AG04450 (cell line): ENCODE results near the gene ADAMTSL1. TPM values are rescaled to one million over a fixed set of nuclear protein-coding genes. Genes with fewer than 3 reads are reported as not detected.

Experiments
- CTCF ChIA-PET: fragments of 300-600, 350-600 bp; formaldehyde crosslinking; extraction: SDS; loops from one replicate; lab custom pipeline; 2022; ENCODE audit warnings: antibody characterized with exemption, inconsistent platforms; lab: Charles Lee
- POLR2A ChIA-PET: fragments of 350-600 bp; formaldehyde crosslinking; extraction: SDS; loops from one replicate; lab custom pipeline; 2021; ENCODE audit warnings: antibody characterized with exemption, inconsistent platforms; lab: Yijun Ruan, JAX
- DNase-seq: peaks from one replicate; pipeline ENCODE4 v3.0.0-alpha.2; 2011; ENCODE audit warnings: low read depth, low spot score
- H3K27ac ChIP-seq: one replicate; pipeline ENCODE4 v1.5.1; 2012; ENCODE audit warnings: low read depth, low read length, control low read depth
- H3K27me3 ChIP-seq: one replicate; pipeline ENCODE4 v1.6.0; 2012; ENCODE audit warnings: low read length; ENCODE audit not compliant: control insufficient read depth, insufficient read depth
- H3K4me3 ChIP-seq: 2 replicates; pipeline ENCODE4 v1.5.1; 2011; ENCODE audit warnings: mild to moderate bottlenecking, low read depth, low read length, control low read depth
- H3K9me3 ChIP-seq: 2 replicates; pipeline ENCODE4 v1.5.1; 2012; ENCODE audit warnings: low read length; ENCODE audit not compliant: control insufficient read depth, insufficient read depth
- CTCF ChIP-seq: IDR thresholded peaks from 2 replicates; pipeline ENCODE4 v1.5.1; 2011; ENCODE audit warnings: low read depth, low read length, control low read depth, inconsistent platforms
- polyA plus RNA-seq: library from polyadenylated mRNA; depleted of rRNA; stranded (reverse); fragments of >200 nt; gene quantifications from 2 replicates; pipeline ENCODE4 v1.2.3, GENCODE V29; 2011

Gene ADAMTSL1
- polyA plus RNA-seq, 1 experiment, result 22.2 TPM

GRCh38 chr9:18668944-18669343 is 195.0 kb downstream of the ADAMTSL1 start:
- Histone ChIP-seq H3K27ac (no peak overlapping the region), H3K9me3 (no peaks in the 10 kb centered on the region), H3K27me3 (no peaks in the 10 kb centered on the region), H3K4me3 (no peak overlapping the region)
- ChIA-PET CTCF (no interaction called here), POLR2A (no interaction called here)
- no peak for DNase-seq
- TF ChIP-seq CTCF, result no peak

GRCh38 chr9:18672706-18673105 is 198.8 kb downstream of the ADAMTSL1 start:
- Histone ChIP-seq H3K9me3 (no peaks in the 10 kb centered on the region), H3K4me3 (no peak overlapping the region), H3K27me3 (no peaks in the 10 kb centered on the region), H3K27ac (no peak overlapping the region)
- POLR2A ChIA-PET, result no interaction called here
- CTCF ChIA-PET, result no interaction called here
- DNase-seq, result no peak
- no peak for TF ChIP-seq CTCF

- H3K27ac ChIP-seq, result no peak overlapping the region
- H3K4me3 ChIP-seq, result no peak overlapping the region
- DNase-seq, result no peak
- ChIA-PET POLR2A (no interaction called here), CTCF (interaction anchor here (1.1 kb wide), 1 partner anchor 418 kb away, joined by 3 read pairs; no protein-coding TSS in a partner anchor)
- H3K27me3 ChIP-seq, result no peaks in the 10 kb centered on the region
- no peaks in the 10 kb centered on the region for H3K9me3 ChIP-seq
- no peak for TF ChIP-seq CTCF
These were observed 199.2 kb downstream of the ADAMTSL1 start for GRCh38 chr9:18673179-18673578.

GRCh38 chr9:18675332-18675731 is 201.4 kb downstream of the ADAMTSL1 start:
- ChIA-PET POLR2A (no interaction called here), CTCF (no interaction called here)
- H3K27ac ChIP-seq, result no peak overlapping the region
- H3K4me3 ChIP-seq, result no peak overlapping the region
- no peak for DNase-seq
- H3K9me3 ChIP-seq, result no peaks in the 10 kb centered on the region
- TF ChIP-seq CTCF, result no peak
- H3K27me3 ChIP-seq, result no peaks in the 10 kb centered on the region

- CTCF ChIA-PET, result no interaction called here
- no peak for TF ChIP-seq CTCF
- Histone ChIP-seq H3K27ac (no peak overlapping the region), H3K9me3 (no peaks in the 10 kb centered on the region), H3K27me3 (no peaks in the 10 kb centered on the region), H3K4me3 (no peak overlapping the region)
- POLR2A ChIA-PET, result no interaction called here
- DNase-seq, result no peak
These were observed 202.0 kb downstream of the ADAMTSL1 start for GRCh38 chr9:18675973-18676372.
